ENCODE measurements around the gene PRLR.
A peak's percentile ranks its signal among the peaks of the same experiment; 100 is the strongest.

PRLR gene

DNA sequence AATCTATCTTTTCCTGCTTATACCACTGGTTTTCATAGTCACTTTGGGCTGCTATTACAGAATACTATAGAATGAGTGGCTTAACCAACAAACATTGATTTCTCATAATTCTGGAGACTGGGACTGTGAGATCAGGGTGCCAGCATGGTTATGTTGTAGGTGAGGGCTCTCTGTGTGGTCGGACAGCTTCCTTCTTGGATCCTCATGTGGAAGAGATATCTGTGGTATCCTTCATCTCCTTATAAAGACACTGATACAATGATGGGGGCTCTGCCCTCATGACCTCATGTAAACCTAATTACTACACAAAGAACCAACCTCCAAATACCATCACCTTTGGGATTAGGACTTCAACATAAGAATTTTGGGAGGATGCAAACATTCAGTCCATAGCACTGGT lies 13.9 kb upstream of the PRLR start:
- TF ChIP-seq, protein P1, sequence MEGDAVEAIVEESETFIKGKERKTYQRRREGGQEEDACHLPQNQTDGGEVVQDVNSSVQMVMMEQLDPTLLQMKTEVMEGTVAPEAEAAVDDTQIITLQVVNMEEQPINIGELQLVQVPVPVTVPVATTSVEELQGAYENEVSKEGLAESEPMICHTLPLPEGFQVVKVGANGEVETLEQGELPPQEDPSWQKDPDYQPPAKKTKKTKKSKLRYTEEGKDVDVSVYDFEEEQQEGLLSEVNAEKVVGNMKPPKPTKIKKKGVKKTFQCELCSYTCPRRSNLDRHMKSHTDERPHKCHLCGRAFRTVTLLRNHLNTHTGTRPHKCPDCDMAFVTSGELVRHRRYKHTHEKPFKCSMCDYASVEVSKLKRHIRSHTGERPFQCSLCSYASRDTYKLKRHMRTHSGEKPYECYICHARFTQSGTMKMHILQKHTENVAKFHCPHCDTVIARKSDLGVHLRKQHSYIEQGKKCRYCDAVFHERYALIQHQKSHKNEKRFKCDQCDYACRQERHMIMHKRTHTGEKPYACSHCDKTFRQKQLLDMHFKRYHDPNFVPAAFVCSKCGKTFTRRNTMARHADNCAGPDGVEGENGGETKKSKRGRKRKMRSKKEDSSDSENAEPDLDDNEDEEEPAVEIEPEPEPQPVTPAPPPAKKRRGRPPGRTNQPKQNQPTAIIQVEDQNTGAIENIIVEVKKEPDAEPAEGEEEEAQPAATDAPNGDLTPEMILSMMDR (IDR thresholded peaks at IDR 0.05; ENCODE audit: control insufficient read depth, extremely low read depth, insufficient read depth) = no peak
- H3K4me3 ChIP-seq (ENCODE audit: low read depth, low read length) = no peak overlapping the region
- DNase-seq (ENCODE audit: low read depth) = no peak

DNA sequence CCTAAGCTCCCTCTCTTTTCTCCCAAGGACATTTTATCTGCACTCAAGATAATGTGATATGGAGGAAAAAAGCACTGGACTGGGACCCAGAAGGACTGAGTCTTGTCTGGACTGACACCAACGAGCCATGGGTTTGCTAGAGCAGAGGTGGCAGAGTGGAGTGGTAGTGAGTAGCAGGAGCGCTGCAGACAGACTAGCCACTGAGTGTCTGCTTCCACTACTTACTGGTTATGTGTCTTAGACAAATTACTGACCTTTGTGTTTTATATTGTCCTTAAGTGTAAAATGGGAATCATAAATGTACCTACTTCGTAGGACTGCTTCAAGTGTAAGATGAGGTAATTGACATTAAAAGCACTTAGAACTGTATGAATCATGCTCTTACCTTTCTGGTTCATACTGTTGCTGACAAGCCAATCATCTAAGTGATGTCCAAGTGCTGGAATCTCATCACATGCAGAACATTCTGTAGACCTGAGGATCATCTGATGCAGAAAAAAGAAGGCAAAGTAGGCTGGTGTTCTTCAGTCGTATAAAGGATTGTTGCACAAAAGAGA lies 12.5 kb upstream of the PRLR start:
- TF ChIP-seq, protein P1 (IDR thresholded peaks at IDR 0.05; ENCODE audit: control insufficient read depth, extremely low read depth, insufficient read depth) = no peak
- DNase-seq (ENCODE audit: low read depth) = no peak
- no peak overlapping the region for H3K4me3 ChIP-seq (ENCODE audit: low read depth, low read length)

DNA sequence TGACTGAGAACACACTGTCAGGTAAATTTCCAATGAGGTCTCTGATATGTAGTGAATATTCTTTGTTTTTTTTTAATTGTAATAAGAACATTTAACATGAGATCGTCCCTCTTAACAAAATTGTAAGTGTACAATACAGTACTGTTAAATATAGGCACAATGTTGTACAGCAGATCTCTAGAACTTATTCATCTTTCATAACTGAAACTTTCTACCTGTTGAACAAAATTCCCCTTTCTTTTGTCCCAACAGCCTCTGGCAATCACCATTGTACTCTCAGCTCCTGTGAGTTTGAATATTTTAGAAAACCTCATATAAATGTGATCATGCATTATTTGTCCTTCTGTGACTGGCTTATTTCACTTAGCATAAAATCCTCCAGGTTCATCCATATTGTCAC lies 10.6 kb upstream of the PRLR start:
- TF ChIP-seq, protein P1 (IDR thresholded peaks at IDR 0.05; ENCODE audit: control insufficient read depth, extremely low read depth, insufficient read depth) = no peak
- H3K4me3 ChIP-seq (ENCODE audit: low read depth, low read length) = no peak overlapping the region
- no peak for DNase-seq (ENCODE audit: low read depth)

DNA sequence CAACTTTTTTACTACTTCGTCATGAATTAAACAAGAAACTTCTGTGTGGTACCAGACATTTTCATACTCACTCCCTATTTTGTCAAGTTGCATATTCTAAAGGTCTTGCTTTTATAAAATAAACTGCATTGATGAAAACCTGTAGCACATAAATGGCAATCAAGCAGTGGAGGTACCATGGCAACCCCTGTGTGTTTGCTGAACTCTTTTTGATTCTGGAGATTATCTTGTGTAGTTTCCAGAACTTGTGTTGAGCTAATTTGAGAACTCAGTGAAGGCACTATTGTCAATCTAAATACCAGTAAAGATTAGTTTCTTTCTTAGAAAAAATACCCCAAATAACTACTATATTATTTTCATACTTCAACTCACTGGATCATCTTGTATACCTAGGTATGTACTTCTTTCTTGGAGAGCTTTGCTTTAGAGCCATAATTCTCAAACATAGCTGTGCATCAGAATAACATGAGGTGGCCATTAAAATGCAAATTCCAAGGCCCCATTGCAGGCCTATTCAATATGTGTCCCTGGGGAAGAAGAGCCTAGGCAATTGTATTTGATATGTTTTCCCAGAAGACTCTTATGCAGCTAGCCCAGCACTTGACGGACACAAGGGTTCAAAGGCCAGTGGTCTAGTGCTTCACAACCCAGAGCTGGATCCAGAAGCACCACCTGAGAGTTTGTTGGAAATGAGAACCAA lies 9.8 kb upstream of the PRLR start:
- no peak overlapping the region for H3K4me3 ChIP-seq (ENCODE audit: low read depth, low read length)
- TF ChIP-seq, protein P1 (IDR thresholded peaks at IDR 0.05; ENCODE audit: control insufficient read depth, extremely low read depth, insufficient read depth) = no peak
- no peak for DNase-seq (ENCODE audit: low read depth)

DNA sequence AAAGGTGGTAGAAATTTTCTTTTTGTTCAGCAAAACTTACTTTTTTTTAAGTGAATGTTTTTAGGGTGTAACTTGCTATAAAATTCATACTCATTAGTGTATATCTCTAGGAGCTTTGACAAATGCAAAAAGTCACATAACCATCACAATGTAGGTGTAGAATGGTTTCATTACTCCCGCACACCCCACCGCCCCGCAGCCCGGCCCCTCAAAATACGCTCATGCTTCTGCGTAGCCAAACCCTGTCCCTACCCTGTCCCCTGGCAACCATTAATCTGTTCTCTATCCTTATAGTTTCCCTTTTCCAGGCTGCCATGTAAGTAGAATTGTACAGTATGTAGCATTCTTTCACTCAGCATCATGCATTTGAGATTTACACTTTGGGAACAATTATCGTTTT lies 9.2 kb upstream of the PRLR start:
- H3K4me3 ChIP-seq (ENCODE audit: low read depth, low read length) = no peak overlapping the region
- TF ChIP-seq, protein P1 (IDR thresholded peaks at IDR 0.05; ENCODE audit: control insufficient read depth, extremely low read depth, insufficient read depth) = no peak
- DNase-seq (ENCODE audit: low read depth) = no peak

DNA sequence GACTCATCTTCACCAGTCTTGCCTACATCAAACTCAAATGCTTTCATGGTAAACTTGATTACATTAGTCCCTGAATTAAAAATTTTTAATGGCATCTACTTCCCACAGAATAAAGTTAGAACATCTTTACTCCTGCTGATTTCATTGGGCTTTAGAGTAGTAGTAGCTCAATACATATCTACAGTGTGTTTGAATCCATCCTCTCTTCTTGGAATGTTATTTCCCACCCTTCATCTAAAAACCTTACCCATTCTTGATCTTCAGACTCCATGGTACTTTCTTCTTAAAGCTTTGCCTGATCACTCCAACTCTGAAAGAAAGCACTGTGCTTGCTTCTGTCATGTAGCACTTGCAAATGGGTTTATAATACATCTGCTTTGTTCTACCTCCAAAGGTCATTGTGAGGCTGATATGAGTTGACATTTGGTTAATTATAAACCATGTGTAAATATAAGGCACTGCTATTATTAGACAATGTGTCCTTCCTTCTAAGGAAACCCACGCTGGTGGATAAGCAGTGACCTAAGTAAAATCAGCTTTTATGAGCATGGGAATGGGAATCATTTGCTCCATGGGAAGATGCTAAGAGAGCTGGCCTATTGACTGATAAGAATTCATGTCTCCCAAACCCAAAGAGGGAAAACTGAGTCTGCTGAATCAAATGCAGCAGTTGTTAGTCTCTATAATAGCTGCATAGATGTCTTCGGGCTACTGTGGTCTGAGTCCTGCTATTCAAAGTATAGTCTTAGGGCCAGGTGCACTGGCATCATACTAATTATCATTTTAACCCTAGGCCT lies 7.5 kb upstream of the PRLR start:
- peak; percentile 81 for DNase-seq (ENCODE audit: low read depth)

More for the DNA sequence above, 7.5 kb upstream of the PRLR start:
- H3K4me3 ChIP-seq (ENCODE audit: low read depth, low read length) = no peak overlapping the region
- TF ChIP-seq, protein P1 (IDR thresholded peaks at IDR 0.05; ENCODE audit: control insufficient read depth, extremely low read depth, insufficient read depth) = no peak
